Uterus (tissue), 2 donors: Measurements from ENCODE around the gene SCP2.

Source experiments
- POLR2A ChIP-seq, 2 donors: fragments of 450-650 bp; IDR thresholded peaks; one replicate each; pipeline ENCODE4 v1.6.1; 2016; ENCODE audit warnings: antibody characterized with exemption in 2 of 2, mild to moderate bottlenecking in 1 of 2, moderate library complexity in 1 of 2
- TF ChIP-seq, protein P1 (sequence below), 4 experiments: fragments of 200-600 bp in 2 of 4; fragments of 450-650 bp in 2 of 4; sonication (generic) in 2 of 4; IDR thresholded peaks; one replicate each; pipeline ENCODE4 v1.5.1; 2016 to 2019; ENCODE audit warnings: antibody characterized with exemption in 4 of 4, mild to moderate bottlenecking in 2 of 4, moderate library complexity in 1 of 4

DNA sequence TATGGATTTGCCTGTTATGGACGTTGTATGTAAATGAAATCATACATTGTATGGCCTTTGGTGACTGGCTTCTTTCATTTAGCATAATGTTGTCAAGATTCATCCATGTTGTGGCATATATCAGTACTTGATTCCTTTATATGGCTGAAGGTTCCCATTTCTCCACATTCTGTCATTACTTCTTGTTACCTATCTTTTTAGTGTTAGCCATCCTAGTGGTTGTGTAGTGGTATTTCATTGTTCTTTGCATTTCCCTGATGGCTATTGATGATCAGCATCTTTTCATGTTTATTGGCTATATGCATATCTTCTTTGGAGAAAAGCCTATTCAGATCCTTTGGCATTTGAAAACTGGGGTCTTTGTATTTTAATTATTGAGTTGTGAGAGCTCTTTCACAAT, 95.1 kb downstream of the SCP2 start:
- TF ChIP-seq, protein P1, sequence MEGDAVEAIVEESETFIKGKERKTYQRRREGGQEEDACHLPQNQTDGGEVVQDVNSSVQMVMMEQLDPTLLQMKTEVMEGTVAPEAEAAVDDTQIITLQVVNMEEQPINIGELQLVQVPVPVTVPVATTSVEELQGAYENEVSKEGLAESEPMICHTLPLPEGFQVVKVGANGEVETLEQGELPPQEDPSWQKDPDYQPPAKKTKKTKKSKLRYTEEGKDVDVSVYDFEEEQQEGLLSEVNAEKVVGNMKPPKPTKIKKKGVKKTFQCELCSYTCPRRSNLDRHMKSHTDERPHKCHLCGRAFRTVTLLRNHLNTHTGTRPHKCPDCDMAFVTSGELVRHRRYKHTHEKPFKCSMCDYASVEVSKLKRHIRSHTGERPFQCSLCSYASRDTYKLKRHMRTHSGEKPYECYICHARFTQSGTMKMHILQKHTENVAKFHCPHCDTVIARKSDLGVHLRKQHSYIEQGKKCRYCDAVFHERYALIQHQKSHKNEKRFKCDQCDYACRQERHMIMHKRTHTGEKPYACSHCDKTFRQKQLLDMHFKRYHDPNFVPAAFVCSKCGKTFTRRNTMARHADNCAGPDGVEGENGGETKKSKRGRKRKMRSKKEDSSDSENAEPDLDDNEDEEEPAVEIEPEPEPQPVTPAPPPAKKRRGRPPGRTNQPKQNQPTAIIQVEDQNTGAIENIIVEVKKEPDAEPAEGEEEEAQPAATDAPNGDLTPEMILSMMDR (IDR thresholded peaks at IDR 0.05), result no peak
- TF ChIP-seq POLR2A (IDR thresholded peaks at IDR 0.05), result no peak
